SU-DHL-6 (cell line): Measurements from ENCODE around the gene CFP.

Experiments
- H2AFZ ChIP-seq: fragments of 200-600 bp; sonication (generic); 2 replicates; pipeline ENCODE4 v1.6.1; 2014; ENCODE audit warnings: low read depth, mild to moderate bottlenecking, moderate library complexity, mixed read lengths, antibody characterized with exemption, low read length; ENCODE audit not compliant: severe bottlenecking
- H3F3A ChIP-seq: fragments of 200-600 bp; shearing (Covaris generic); 2 replicates; pipeline ENCODE4 v1.6.0; 2016; ENCODE audit warnings: antibody characterized with exemption, mild to moderate bottlenecking; ENCODE audit not compliant: insufficient read depth
- H3K27ac ChIP-seq: fragments of 200-600 bp; sonication (generic); 2 replicates; pipeline ENCODE4 v1.5.1; 2016; ENCODE audit warnings: low read depth, mild to moderate bottlenecking, low read length, moderate library complexity, mixed read lengths
- H3K27me3 ChIP-seq: fragments of 200-600 bp; sonication (generic), shearing (Covaris generic); 2 replicates; pipeline ENCODE4 v1.6.0; 2014; ENCODE audit warnings: mild to moderate bottlenecking, low read length
- H3K36me3 ChIP-seq: fragments of 200-600 bp; sonication (generic); 2 replicates; pipeline ENCODE4 v1.6.1; 2014; ENCODE audit warnings: mild to moderate bottlenecking, low read length, mixed read lengths
- H3K4me2 ChIP-seq: fragments of 300-600, 200-600 bp; shearing (Covaris generic), sonication (generic); 2 replicates; pipeline ENCODE4 v1.6.0; 2014; ENCODE audit warnings: low read length, low read depth, mild to moderate bottlenecking; ENCODE audit not compliant: poor library complexity, severe bottlenecking
- H3K4me3 ChIP-seq: fragments of 200-600 bp; sonication (generic); 2 replicates; pipeline ENCODE4 v1.5.1; 2014; ENCODE audit warnings: antibody characterized with exemption, low read length, mild to moderate bottlenecking, mixed read lengths; ENCODE audit not compliant: insufficient read depth, poor library complexity, severe bottlenecking
- H3K79me2 ChIP-seq: fragments of 200-600 bp; sonication (generic); 2 replicates; pipeline ENCODE4 v1.6.1; 2014; ENCODE audit warnings: mild to moderate bottlenecking, low read length, moderate library complexity; ENCODE audit not compliant: insufficient read depth
- H3K9ac ChIP-seq: fragments of 200-600 bp; sonication (generic); 2 replicates; pipeline ENCODE4 v1.7.0; 2014; ENCODE audit warnings: mild to moderate bottlenecking, low read length
- H3K9me2 ChIP-seq: fragments of 200-600 bp; sonication (generic); replicated peaks from 2 replicates; pipeline ENCODE4 v1.6.1; 2014; ENCODE audit warnings: low read length; ENCODE audit not compliant: insufficient read depth
- H3K9me3 ChIP-seq: fragments of 200-600 bp; sonication (generic); 2 replicates; pipeline ENCODE4 v1.6.1; 2014; ENCODE audit warnings: low read length, mixed read lengths; ENCODE audit not compliant: insufficient read depth
- H4K20me1 ChIP-seq: fragments of 200-600 bp; sonication (generic); 2 replicates; pipeline ENCODE4 v1.6.1; 2014; ENCODE audit warnings: low read depth, mild to moderate bottlenecking, antibody characterized with exemption, low read length, moderate library complexity, mixed read lengths
- EZH2phosphoT487 ChIP-seq: fragments of 200-600 bp; sonication (generic), shearing (Covaris generic); conservative IDR thresholded peaks from 2 replicates; pipeline ENCODE4 v1.6.1; 2018; ENCODE audit warnings: mild to moderate bottlenecking, antibody characterized with exemption, low read length, moderate library complexity, mixed read lengths
- TF ChIP-seq, protein P1 (sequence below): fragments of 200-600 bp; sonication (generic); IDR thresholded peaks from one replicate; pipeline ENCODE4 v1.5.1; 2017; ENCODE audit warnings: antibody characterized with exemption, mild to moderate bottlenecking, low read length, moderate library complexity; ENCODE audit not compliant: insufficient read depth, poor library complexity, severe bottlenecking

CFP gene

GRCh38 chrX:47590984-47591383 is 38.7 kb downstream of the CFP start:
- Histone ChIP-seq H3K36me3 (no peaks in the 10 kb centered on the region), H3K79me2 (no peaks in the 10 kb centered on the region), H3K4me3 (no peak overlapping the region), H3K4me2 (no peak overlapping the region), H3K9ac (no peak overlapping the region), H4K20me1 (no peaks in the 10 kb centered on the region), H2AFZ (no peak overlapping the region), H3K9me3 (no peaks in the 10 kb centered on the region), H3K27ac (no peak overlapping the region), H3F3A (no peaks in the 10 kb centered on the region), H3K27me3 (no peaks in the 10 kb centered on the region), H3K9me2 (no peaks in the 10 kb centered on the region)
- TF ChIP-seq, protein P1, sequence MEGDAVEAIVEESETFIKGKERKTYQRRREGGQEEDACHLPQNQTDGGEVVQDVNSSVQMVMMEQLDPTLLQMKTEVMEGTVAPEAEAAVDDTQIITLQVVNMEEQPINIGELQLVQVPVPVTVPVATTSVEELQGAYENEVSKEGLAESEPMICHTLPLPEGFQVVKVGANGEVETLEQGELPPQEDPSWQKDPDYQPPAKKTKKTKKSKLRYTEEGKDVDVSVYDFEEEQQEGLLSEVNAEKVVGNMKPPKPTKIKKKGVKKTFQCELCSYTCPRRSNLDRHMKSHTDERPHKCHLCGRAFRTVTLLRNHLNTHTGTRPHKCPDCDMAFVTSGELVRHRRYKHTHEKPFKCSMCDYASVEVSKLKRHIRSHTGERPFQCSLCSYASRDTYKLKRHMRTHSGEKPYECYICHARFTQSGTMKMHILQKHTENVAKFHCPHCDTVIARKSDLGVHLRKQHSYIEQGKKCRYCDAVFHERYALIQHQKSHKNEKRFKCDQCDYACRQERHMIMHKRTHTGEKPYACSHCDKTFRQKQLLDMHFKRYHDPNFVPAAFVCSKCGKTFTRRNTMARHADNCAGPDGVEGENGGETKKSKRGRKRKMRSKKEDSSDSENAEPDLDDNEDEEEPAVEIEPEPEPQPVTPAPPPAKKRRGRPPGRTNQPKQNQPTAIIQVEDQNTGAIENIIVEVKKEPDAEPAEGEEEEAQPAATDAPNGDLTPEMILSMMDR, result no peak
- no peak for TF ChIP-seq EZH2phosphoT487

DNA sequence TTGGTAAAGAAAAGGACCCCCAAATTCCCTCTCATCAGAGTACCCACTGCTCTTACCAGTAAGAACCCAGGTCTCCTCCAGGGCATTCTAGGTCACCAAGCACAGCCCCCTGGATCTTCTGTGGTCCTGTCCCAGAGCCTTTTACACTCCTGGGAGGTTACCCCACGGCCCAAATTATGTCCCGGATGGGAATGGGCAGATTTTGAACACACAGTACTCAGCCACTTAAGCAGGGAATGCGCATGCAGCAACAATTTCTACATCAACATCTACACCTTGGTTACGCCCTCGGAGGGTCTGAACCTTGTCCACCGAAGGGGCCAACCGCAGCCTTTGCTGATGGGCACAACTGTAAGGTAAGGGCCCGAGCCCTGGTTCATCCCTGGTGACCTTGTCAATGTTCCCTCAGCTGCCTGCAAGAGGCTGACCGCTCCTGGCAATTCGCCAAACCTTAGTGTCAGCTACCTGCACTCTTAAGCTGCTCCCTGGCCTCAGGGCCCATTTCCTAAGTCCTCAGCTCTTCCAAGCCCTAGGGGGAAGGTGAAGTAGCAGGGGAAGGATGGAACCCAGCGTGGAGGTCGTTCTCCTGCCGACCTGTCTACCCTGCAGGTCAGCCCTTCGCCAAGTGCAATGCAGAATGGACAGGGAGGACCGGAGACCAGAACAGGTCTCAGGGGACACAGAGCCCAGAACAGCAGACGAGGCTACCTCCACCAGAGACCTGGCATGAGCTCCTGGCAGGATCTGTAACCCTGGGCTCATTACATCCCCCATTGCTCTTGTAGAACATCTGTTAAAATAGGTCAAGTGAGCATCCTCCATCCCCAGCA is 41.6 kb downstream of the CFP start:
- Histone ChIP-seq H3K79me2 (no peaks in the 10 kb centered on the region), H2AFZ (no peak overlapping the region), H3K27ac (no peak overlapping the region), H3K9me3 (no peaks in the 10 kb centered on the region), H3K4me2 (no peak overlapping the region), H3K4me3 (no peak overlapping the region), H3K9me2 (no peaks in the 10 kb centered on the region), H3F3A (no peaks in the 10 kb centered on the region), H3K9ac (no peak overlapping the region), H3K36me3 (no peaks in the 10 kb centered on the region), H4K20me1 (no peaks in the 10 kb centered on the region), H3K27me3 (no peaks in the 10 kb centered on the region)
- TF ChIP-seq EZH2phosphoT487, result no peak
- TF ChIP-seq, protein P1, result no peak

DNA sequence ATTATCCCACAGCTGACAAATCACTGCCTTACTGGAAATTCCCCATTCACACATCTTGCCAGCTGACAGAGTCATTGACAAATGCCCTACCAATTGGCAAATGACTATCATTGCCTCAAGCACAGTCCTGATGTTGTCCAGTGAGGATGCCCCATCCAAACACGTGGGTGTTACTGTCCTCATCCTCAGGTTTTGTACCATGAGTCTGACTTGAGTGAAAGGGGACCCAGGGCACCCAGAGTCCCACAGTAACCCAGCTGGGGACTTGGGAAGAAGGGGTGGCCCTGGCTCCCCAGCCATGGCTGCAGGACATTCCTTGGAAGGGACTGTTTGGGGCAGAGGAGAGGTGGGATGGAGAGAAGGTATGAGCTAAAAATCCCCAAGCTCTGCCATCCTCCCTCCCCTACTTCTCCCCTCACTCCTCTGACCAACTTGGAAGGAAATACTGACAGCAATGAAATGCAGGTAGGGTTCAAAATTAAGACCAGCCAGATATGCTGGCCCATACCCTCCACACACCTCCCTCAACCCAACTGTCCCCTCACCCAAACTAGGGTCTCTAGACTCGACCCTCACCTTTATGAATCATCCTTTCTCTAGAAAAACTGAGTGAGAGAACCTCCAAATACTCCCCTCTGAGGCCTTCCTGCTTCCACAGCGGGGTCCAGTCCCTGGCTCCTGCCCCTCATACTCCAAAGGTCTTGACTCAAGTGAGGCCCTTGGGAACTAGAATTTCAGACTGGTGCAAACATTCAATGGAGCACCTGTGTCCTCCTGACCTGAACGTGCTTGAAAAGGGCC is 42.4 kb downstream of the CFP start:
- Histone ChIP-seq H3K9ac (no peak overlapping the region), H2AFZ (no peak overlapping the region), H4K20me1 (no peaks in the 10 kb centered on the region), H3K9me3 (no peaks in the 10 kb centered on the region), H3K27ac (no peak overlapping the region), H3K36me3 (no peaks in the 10 kb centered on the region), H3K9me2 (no peaks in the 10 kb centered on the region), H3K4me3 (no peak overlapping the region), H3K79me2 (no peaks in the 10 kb centered on the region), H3K27me3 (no peaks in the 10 kb centered on the region), H3F3A (no peaks in the 10 kb centered on the region), H3K4me2 (no peak overlapping the region)
- TF ChIP-seq EZH2phosphoT487, result no peak
- TF ChIP-seq, protein P1, result no peak
